Uterus (tissue), 2 donors: ENCODE data around the gene WDR5.

Source experiments
- POLR2A ChIP-seq, 2 donors: fragments of 450-650 bp; IDR thresholded peaks; one replicate each; pipeline ENCODE4 v1.6.1; 2016; ENCODE audit warnings: antibody characterized with exemption in 2 of 2, mild to moderate bottlenecking in 1 of 2, moderate library complexity in 1 of 2
- TF ChIP-seq, protein P1 (sequence below), 4 experiments: fragments of 200-600 bp in 2 of 4; fragments of 450-650 bp in 2 of 4; sonication (generic) in 2 of 4; IDR thresholded peaks; one replicate each; pipeline ENCODE4 v1.5.1; 2016 to 2019; ENCODE audit warnings: antibody characterized with exemption in 4 of 4, mild to moderate bottlenecking in 2 of 4, moderate library complexity in 1 of 4

DNA sequence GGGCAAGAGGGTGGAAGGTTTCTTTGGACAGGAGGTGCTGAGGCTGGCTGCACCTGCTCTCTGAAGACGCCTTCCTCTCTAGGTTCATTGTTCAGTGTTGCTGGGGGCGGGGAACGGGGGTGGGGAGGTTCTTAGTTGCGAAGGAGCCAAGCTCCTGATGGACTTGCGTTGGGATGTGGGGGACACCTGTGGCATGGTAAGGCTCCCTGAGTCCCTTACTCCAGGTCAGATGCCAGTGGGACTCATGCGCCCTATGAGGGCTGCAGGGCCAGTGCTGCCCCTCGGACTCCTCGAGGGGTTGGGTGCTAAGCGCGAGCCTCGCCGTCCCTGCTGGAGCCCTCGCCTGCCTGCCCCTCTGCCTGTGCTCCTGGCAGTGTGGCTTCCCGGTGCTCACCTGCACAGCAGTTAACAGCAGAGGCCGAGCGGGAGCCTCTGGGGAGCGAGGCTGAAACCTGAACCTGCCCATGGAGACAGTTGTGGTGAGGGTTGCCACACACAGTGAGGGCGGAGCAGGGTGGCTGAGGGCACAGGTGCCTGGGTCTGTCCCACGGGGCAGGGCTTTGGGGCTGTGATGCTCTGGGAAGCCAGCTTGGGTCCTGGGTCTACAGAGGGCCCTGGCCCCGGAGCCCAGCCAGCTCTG lies 23.0 kb downstream of the WDR5 start:
- TF ChIP-seq, protein P1, sequence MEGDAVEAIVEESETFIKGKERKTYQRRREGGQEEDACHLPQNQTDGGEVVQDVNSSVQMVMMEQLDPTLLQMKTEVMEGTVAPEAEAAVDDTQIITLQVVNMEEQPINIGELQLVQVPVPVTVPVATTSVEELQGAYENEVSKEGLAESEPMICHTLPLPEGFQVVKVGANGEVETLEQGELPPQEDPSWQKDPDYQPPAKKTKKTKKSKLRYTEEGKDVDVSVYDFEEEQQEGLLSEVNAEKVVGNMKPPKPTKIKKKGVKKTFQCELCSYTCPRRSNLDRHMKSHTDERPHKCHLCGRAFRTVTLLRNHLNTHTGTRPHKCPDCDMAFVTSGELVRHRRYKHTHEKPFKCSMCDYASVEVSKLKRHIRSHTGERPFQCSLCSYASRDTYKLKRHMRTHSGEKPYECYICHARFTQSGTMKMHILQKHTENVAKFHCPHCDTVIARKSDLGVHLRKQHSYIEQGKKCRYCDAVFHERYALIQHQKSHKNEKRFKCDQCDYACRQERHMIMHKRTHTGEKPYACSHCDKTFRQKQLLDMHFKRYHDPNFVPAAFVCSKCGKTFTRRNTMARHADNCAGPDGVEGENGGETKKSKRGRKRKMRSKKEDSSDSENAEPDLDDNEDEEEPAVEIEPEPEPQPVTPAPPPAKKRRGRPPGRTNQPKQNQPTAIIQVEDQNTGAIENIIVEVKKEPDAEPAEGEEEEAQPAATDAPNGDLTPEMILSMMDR (IDR thresholded peaks at IDR 0.05) = no peak
- no peak for TF ChIP-seq POLR2A (IDR thresholded peaks at IDR 0.05)
